Myometrial cell (primary cell): ENCODE data around the gene AQP11. TPM values are rescaled to one million over a fixed set of nuclear protein-coding genes. Genes with fewer than 3 reads are reported as not detected.

Experiments
- total RNA-seq: library from RNA; depleted of rRNA; stranded (reverse); fragments of >200 nt; gene quantifications from 2 replicates; pipeline ENCODE4 v1.2.3, GENCODE V29; 2015

The AQP11 gene, protein sequence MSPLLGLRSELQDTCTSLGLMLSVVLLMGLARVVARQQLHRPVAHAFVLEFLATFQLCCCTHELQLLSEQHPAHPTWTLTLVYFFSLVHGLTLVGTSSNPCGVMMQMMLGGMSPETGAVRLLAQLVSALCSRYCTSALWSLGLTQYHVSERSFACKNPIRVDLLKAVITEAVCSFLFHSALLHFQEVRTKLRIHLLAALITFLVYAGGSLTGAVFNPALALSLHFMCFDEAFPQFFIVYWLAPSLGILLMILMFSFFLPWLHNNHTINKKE
- total RNA-seq: under 0.01 and 2.8 TPM in 2 replicates

GRCh38 chr11:77589521-77590193 is at the start of gene AQP11:
Gene AQP11, plus strand, starts transcription at chr11:77589953. Its CDS starts 40 bp downstream, at chr11:77589993.

DNA sequence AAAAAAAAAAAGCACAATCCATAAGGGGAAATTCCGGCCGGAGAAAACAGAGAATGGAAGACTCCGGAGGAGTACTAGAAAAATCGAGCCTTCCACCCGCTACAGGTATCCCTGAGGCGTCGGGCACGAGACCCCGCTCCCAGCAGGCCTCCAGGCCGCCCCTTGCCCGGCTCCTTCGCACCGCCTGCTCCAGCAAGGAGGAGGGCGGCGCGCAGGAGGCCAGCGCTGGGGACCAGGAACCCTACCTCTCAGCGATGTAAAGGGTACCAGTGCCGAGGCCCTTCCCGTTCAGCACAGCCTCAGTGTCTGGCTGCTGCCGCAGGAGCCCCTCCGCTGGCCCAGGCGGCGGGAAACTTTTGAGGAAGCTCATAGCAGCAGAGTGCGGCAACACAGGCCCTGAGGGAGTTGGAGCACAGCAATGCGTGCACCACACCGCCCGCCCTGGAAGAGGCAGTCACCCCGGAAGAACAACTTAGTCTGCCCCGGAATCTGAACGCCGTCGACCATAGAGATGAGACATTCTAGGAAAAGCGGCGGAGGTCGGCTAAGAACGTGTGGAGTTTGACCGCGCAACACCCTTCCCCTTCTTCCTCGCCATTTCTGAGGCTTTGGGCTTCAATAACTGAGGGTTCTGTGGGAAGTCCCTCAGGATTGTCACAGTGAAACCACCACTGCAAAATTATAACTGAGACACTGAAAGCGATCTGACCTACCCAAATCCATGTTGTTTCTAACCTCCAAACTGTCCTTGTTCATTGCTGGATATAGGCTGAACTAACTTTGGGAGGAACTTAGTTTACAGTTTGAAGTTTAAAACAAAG is 47.8 kb downstream of the AQP11 start, which contains the start of gene CLNS1A:
Gene CLNS1A, minus strand, starts transcription at position 450 of the 821 bp plus-strand sequence. Its CDS starts 80 bp downstream, at position 370.

Other genes starting within 250 kb of the AQP11 start
- gene PAK1, start 115.9 kb upstream of the AQP11 start, total RNA-seq: 48.2 and 52.8 TPM in 2 replicates
- 82.7 and 94.1 TPM in 2 replicates for gene CLNS1A, start 47.8 kb downstream of the AQP11 start, total RNA-seq
- 7.8 and 13.5 TPM in 2 replicates for gene RSF1, start 230.8 kb downstream of the AQP11 start, total RNA-seq
- 15.3 and 37.4 TPM in 2 replicates for gene AAMDC, start 231.2 kb downstream of the AQP11 start, total RNA-seq